NB4 (cell line): ENCODE measurements around the gene MLLT3.

Source experiments
- CTCF ChIP-seq: IDR thresholded peaks from one replicate; pipeline ENCODE4 v1.5.1; 2012; ENCODE audit warnings: low read depth, low read length
- POLR2A ChIP-seq: IDR thresholded peaks from 2 replicates; pipeline ENCODE4 v1.6.1; 2011; ENCODE audit warnings: mild to moderate bottlenecking; ENCODE audit not compliant: insufficient read length; ENCODE audit errors: extremely low read depth

- TF ChIP-seq CTCF, result no peak
- TF ChIP-seq POLR2A, result no peak
These were observed 64.3 kb downstream of the MLLT3 start for GRCh38 chr9:20557890-20558565.
